ENCODE results near the gene KCNIP4.

KCNIP4 gene

DNA sequence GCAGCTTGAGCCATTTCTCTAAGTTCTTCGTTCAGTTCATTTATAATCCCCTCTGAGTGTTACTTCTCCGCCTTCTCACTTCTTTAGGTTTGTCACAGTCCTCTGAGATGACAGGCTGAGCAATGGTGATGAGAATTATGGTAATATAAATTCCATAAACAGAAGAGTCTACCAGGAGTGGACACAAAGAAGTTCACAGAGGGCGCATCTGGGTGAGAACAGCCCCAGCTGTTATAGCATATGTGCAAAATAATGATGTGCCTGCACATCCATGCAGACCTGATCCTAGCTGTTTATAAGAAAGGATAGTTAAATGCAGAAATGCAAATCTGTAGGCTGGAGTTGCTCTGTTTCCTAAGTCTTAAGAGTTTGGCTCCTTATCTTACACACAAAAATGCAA is 377.5 kb downstream of the KCNIP4 start:
- no peak for DNase-seq (ENCODE audit: low spot score)

GRCh38 chr4:21569638-21570037 is 378.9 kb downstream of the KCNIP4 start:
- no peak for DNase-seq (ENCODE audit: low spot score)

- no peak for DNase-seq (ENCODE audit: low spot score)
Observed at GRCh38 chr4:21555083-21555482, 393.5 kb downstream of the KCNIP4 start.

- DNase-seq (ENCODE audit: low spot score): no peak
Observed at GRCh38 chr4:21554500-21554899, 394.1 kb downstream of the KCNIP4 start.

GRCh38 chr4:21554066-21554465 is 394.5 kb downstream of the KCNIP4 start:
- no peak for DNase-seq (ENCODE audit: low spot score)

- DNase-seq (ENCODE audit: low spot score): no peak
Observed at GRCh38 chr4:21552455-21552854, 396.1 kb downstream of the KCNIP4 start.

DNA sequence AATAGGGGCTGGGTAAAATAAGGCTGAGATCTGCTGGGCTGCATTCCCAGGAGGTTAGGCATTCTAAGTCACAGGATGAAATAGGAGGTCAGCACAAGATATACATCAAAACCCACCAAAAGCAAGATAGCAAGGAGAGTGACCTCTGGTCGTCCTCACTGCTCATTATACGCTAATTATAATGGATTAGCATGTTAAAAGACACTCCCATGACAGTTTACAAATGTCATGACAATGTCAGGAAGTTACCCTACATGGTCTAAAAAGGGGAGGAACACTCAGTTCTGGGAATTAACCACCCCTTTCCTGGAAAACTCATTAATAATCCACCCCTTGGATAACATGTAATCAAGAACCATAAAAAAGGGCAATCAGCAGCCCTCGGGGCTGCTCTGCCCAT is 403.6 kb downstream of the KCNIP4 start:
- DNase-seq (ENCODE audit: low spot score): no peak

- no peak for DNase-seq (ENCODE audit: low spot score)
Observed at GRCh38 chr4:21544415-21544814, 404.2 kb downstream of the KCNIP4 start.

GRCh38 chr4:21543514-21543913 is 405.1 kb downstream of the KCNIP4 start:
- DNase-seq (ENCODE audit: low spot score): no peak

DNA sequence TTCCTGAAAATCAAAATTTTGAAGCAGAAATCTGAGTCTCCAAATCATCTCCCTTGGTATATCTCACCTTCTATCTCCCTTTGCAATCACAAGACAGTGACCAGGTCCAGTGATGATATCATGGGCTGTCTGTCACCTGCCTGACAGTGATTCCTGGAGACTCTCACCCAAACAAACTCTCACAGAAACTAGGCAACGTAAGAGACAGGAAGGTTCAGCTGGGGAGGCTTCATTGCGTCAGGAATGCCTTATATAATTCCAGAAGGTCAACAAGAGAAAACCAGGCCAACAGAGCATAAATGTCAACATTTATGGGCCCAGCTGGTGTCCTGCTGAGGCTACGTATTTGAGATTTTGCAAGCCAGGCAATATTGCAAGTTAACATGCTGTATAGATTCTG is 412.7 kb downstream of the KCNIP4 start:
- DNase-seq (ENCODE audit: low spot score): no peak

DNA sequence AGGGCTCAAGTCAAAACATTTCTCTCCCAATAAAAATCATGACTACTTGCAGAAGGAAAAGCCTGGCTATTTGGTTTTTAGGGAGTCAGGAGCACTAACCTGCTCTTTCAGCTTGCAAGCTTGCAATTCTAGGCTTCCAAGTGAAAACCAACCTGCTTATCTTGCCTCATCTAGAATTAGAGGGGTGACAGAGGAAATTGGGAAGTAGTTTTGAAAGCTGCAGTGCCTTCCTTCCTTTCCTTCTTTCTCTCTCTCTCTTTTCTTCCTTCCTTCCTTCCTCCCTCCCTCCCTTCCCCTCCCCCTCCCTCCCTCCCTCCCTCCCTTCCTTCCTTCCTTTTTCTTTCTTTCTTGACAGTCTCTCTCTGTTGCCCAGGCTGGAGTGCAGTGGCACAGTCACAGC is 417.5 kb downstream of the KCNIP4 start:
- DNase-seq (ENCODE audit: low spot score): no peak

- no peak for DNase-seq (ENCODE audit: low spot score)
Observed at GRCh38 chr4:21529214-21529613, 419.4 kb downstream of the KCNIP4 start.

DNA sequence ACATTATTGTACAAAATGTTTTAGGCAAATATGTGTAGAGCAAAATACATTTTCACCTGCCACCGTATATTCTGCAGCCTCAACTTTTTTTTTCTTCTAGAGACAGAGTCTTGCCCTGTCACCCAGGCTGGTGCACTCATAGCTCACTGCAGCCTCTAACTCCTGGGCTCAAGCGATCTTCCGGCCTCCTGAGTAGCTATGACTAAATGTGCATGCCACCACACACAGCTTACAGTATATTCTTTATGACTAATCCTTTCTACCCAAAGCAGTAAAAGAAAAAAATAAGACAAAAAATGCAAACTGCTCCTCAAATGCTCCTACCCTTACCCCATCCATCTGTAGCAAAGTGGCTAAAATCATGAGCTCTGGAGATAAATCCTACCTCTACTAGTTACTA is 426.3 kb downstream of the KCNIP4 start:
- no peak for DNase-seq (ENCODE audit: low spot score)

- no peak for DNase-seq (ENCODE audit: low spot score)
Observed at GRCh38 chr4:21517126-21517859, 431.3 kb downstream of the KCNIP4 start.

- DNase-seq (ENCODE audit: low spot score): no peak
Observed at GRCh38 chr4:21514022-21514694, 434.4 kb downstream of the KCNIP4 start.

DNA sequence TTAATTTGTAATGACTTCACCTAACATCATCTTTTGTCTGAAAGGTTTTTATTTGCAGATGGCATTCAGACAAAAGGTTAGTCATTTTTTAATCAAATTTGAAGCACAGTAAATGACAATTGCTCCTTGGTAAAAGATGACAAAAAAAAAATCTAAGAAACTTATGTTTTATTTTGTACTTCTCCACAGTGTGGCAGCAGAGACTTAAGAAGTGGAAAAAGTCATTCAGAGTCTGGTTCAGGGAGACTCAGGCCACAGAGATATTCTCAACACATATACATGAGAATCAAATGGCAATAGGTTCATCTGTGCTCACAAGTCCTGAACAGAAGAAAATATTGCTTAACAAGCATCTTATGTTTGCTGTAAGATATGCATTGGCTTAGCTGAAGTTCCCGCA is 436.2 kb downstream of the KCNIP4 start:
- DNase-seq (ENCODE audit: low spot score): no peak

DNA sequence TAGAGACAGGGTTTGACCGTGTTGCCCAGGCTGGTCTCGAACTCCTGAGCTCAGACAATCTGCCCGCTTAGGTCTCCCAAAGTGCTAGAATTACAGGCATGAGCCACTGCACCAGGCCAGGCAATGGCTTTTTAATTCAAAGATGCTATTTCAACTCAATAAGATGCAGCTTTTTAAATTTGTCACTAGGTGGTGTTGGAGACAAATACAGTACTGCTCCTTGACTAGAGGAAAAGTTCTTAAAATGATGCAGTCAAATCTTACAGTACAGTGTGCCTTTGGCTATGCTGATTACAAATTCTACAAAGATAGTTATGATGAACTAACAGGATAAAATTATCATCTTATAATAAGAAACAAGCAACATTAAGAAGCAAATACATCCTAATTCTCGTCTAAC is 441.1 kb downstream of the KCNIP4 start:
- no peak for DNase-seq (ENCODE audit: low spot score)

DNA sequence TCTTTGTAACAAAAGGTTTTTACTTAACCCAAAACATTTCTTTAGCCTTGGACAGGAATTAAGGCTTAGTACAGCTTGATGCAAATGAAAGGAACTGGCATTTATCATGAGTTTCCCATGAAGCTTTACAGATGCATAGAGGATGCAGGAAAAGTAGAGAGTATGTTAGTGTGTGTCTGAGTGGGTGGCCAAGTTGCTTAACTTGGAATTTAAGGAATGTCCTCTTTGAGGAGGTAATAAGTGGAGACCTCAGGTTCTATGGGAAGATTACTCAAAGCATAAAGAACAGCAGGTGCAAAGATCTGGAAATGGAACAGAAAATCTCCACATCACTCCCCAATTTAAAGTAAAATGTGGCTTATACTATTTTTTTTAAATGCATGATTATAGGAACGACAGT is 457.9 kb downstream of the KCNIP4 start:
- DNase-seq (ENCODE audit: low spot score): no peak

DNA sequence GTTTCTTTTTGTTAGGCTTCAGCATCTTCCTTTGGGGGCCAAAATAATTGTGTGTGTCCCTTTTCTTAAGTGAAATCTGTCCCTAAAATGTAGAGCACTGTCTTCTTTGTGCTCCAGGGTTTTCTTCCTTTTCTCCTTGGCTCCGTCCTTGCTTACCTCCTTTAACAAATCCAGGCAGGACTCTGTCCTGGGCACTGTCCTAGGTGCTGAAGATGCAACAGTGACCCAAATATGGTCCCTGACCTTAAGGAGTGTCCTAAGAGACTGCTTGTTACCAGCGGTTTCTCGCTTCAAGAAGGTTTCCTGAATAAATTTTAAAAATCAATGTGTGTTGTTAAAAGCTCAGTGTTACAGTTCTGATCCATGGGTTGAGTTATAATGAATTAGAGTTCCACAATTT is 471.8 kb downstream of the KCNIP4 start:
- DNase-seq (ENCODE audit: low spot score): no peak

- DNase-seq (ENCODE audit: low spot score): no peak
Observed at GRCh38 chr4:21474195-21474594, 474.4 kb downstream of the KCNIP4 start.

GRCh38 chr4:21470535-21470934 is 478.0 kb downstream of the KCNIP4 start:
- no peak for DNase-seq (ENCODE audit: low spot score)

DNA sequence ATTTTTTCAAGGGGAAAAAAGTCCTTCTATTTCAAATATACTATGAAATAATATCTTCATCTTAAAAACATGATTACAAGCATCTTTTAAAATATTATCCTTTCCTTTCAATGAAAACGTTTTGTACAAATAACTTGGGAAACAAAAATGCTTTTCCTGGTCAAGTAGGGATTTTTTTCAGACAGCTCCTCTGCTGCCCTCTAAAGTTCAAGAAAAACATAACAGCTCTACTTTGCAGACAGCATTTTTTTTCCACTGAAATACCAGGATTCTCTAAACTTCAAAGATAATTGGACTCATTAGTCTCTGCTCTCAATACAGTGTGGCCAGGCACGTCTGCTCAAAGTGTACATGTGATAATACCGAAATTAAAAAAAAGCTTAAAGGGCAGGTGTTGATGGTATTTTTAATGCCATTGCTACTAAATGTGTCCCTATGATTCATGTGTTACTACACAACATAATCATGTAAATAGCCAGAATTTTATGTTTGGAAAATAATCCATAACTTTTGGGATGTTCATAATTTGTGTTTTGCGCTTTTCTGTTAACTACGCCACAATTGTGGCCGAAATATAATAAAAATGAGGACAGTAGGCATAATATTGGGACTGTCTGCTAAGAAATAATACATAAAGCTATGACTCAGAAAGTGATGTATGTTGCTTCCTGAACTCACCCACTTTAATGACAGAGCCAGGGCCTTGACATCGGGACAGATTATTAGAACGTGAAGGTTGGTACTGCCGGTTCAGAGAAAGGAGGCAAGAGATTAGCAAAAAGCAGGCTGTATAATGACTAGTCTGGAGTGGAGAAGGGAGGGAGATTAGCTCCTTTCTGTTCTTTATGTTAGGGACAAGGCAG is 478.9 kb downstream of the KCNIP4 start:
- no peak for DNase-seq (ENCODE audit: low spot score)

DNA sequence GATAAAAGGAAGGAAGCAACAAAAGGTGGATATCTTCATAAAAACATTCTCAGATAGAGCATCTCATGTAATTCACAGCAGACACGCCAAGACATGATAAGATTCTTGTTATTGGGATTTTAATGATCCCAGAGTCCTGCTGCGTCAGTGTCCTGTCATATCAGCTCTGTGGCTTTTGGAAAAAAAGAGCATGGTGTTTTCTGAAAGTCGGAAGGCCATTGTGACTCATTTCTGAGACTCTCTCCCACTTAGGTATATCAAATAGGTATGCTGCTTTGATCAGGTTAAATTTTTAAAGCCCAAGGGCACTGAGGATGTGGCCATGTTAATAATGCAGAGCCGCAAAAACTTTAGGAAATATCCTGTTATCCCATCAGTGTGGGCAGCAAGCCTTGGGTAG is 481.0 kb downstream of the KCNIP4 start:
- DNase-seq (ENCODE audit: low spot score): no peak
